ENCODE measurements around the gene GSDMA. TPM values are rescaled to one million over a fixed set of nuclear protein-coding genes. Genes with fewer than 3 reads are reported as not detected.

Gene GSDMA
- total and polyA plus RNA-seq, 9 of the 15 experiments (the other 6 are each of a cell fraction or from before 2014, with no cell fraction given), result 0.04 to 0.13 (median 0.07) TPM; not detected in 2

- TF ChIP-seq ZBTB9 (CRISPR knock-in tag; IDR thresholded peaks at IDR 0.05) (no peak), XRCC5 (IDR thresholded peaks at IDR 0.05; ENCODE audit: low read depth, low read length) (no peak), ZNF778 (CRISPR knock-in tag; IDR thresholded peaks at IDR 0.05) (no peak), ZNF444 (CRISPR knock-in tag; IDR thresholded peaks at IDR 0.05) (no peak), ILK (tag; IDR thresholded peaks at IDR 0.05; ENCODE audit: borderline replicate concordance, low read depth) (no peak), POLR2H (tag; IDR thresholded peaks at IDR 0.05; ENCODE audit: low read depth) (no peak)
Measured at GRCh38 chr17:39926135-39926587, 36.6 kb upstream of the GSDMA start (continued).

GRCh38 chr17:39926588-39927100 is 36.2 kb upstream of the GSDMA start:
- in situ Hi-C loops (cut with MboI), result no loop called here
- POLR2A ChIA-PET, result interaction anchor here (0.6 to 2.0 kb wide), 8 partner anchors 8 to 313 kb away, joined by 3 to 7 read pairs (median 3); partner anchors contain the start of gene GSDMB
- H3K79me2 ChIP-seq (ENCODE audit: control insufficient read depth, insufficient read depth, low read length), result peaks cover 33% of the 10 kb centered on the region
- peaks cover 28% of the 10 kb centered on the region; the same call in 2 of the 3 replicates for H3K36me3 ChIP-seq (ENCODE audit: control insufficient read depth, insufficient read depth, low read length)
- H3K27me3 ChIP-seq (ENCODE audit: control insufficient read depth in 2 of 2, insufficient read depth in 2 of 2, low read length in 2 of 2), result no peaks in the 10 kb centered on the region
- H3K4me3 ChIP-seq, result peak overlapping the region; percentile 97
- H3K4me2 ChIP-seq (ENCODE audit: insufficient read depth, low read length), result peak overlapping the region; percentile 95
- peak; percentile 88 for FAIRE-seq
- CTCF ChIA-PET (ENCODE audit: low intra/inter-chr PET ratio), result no interaction called here
- intact Hi-C loops (cut with micrococcal nuclease), result loop anchor here (2.0 kb wide), 1 partner anchor 26 kb away; no protein-coding TSS in a partner anchor
- H4K20me1 ChIP-seq (replicated peaks; ENCODE audit: control insufficient read depth, insufficient read depth, low read length), result 0 out of 2 replicates have a peak, but pooled peaks cover 14% of the 10 kb centered on the region
- peak overlapping the region; percentile 98 for H2AFZ ChIP-seq (ENCODE audit: low read depth, low read length)
- peak overlapping the region; percentile 83 to 93 for H3K9ac ChIP-seq (ENCODE audit: insufficient read depth in 1 of 2, low read depth in 2 of 2, low read length in 2 of 2)
- H3K9me1 ChIP-seq (ENCODE audit: control insufficient read depth, insufficient read depth, low read length), result peaks cover 9% of the 10 kb centered on the region
- TSS peak; percentile 71 for BruUV-seq (replicated peaks)
- peak overlapping the region; percentile 76 for H3K27ac ChIP-seq (ENCODE audit: extremely low read depth, low read depth, low read length)
- peak; percentile 66 to 79 (median 73) for DNase-seq (ENCODE audit: extremely low read depth in 1 of 4, low spot score in 3 of 4)
- H3K4me1 ChIP-seq (replicated peaks in 1 of 2; ENCODE audit: control insufficient read depth in 2 of 2, insufficient read depth in 2 of 2, low read length in 2 of 2), result peaks cover 27 to 43% of the 10 kb centered on the region in 2 experiments
- ATAC-seq, result peak; percentile 76
- H3K9me3 ChIP-seq (replicated peaks; ENCODE audit: control insufficient read depth, insufficient read depth, low read depth, low read length), result no peaks in the 10 kb centered on the region
- 4% methylated on average over 9 of the region's 15 CpGs for WGBS (ENCODE audit: insufficient coverage, low coverage, missing lambda C conversion rate)
- no peak for TF ChIP-seq CTCFL (IDR thresholded peaks at IDR 0.05; ENCODE audit: borderline replicate concordance, insufficient read depth, low read depth, low read length, poor library complexity, severe bottlenecking)
- TF ChIP-seq GABPA (tag; conservative IDR thresholded peaks at IDR 0.05; ENCODE audit: low read depth), result no peak
- no peak for TF ChIP-seq ZZZ3 (IDR thresholded peaks at IDR 0.05)
- TF ChIP-seq CTBP1 (IDR thresholded peaks at IDR 0.05; ENCODE audit: borderline replicate concordance), result 0 out of 2 replicates have a peak, but pooled peaks have one; percentile 19
- no peak for TF ChIP-seq HMBOX1 (IDR thresholded peaks at IDR 0.05)
- TF ChIP-seq LEF1 (IDR thresholded peaks at IDR 0.05), result peak; percentile 42; the same call in 1 of the 2 replicates
- no peak for TF ChIP-seq NR2F6 (CRISPR knock-in tag; IDR thresholded peaks at IDR 0.05)

All from K562 (cell line).